HG03457 (cell line): ENCODE results near the gene MMP28.

Source experiments
- ATAC-seq: cut with Tn5 transposase; IDR thresholded peaks from one replicate; pipeline ENCODE4 v1.9.1; 2021; ENCODE audit warnings: moderate number of reproducible peaks; ENCODE audit not compliant: unreplicated experiment

Gene MMP28

DNA sequence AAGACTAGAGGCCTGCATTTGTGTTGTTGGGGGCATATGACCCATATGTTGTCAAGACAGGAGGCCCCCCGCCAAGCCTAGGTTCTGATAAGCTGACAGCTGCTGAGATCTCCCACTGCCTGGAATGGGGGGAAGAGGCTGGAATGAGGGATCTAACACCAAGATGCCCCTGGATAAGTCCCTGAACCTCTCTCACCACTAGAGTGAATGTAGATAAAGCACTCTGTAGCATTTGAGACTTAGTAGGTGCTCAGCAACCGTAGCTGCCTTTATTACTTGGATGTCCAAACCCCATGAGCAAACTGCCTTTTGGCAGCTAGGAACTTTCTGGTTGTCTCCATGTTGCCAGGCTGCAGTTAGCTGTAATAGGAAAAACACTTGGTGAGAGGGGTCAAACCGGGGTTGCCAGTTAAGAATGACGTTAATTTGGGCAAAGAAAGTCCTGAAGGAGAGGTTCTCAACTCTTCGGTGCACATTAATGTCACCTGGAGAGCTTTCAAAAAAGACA lies 68.4 kb downstream of the MMP28 start:
- ATAC-seq = no peak

DNA sequence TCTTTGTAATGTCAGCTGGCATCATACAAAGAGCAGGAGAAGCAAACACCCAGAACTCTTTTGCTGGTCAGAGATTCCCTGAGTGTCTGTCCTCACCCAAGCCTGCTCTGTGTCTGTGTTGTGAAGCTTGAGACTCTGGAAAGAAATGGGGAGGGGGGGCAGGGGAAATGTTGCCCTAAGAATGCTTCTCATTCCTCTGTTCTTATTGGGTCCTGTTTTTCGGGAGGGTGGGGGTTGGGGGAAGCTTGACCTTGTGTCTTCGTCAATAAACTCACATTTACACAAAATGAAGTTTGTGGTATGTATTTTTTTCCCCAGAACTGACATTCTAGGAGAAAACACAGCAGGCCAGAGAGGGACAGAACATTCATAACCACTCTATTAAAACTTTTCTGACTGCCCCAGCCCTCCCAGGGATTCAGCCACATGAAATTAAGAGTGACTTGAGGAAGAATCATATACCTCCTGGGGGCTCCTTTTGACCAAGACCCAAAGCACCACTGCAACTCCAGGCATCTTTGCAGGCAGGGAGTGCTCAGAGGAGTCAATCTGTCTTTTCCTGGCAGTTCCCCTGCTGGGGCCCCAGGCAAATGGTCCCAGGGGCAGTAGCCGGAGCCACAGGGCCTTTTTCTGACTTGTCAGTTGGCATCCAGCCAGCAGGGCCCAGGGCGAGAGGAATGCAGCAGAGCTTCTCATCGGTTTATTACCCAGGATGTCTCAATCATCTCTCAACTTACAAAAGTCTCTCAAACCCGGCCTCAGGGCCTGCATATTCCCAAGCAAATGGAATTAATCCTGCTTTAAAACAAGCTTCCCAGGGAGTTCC lies 69.1 kb downstream of the MMP28 start:
- no peak for ATAC-seq

DNA sequence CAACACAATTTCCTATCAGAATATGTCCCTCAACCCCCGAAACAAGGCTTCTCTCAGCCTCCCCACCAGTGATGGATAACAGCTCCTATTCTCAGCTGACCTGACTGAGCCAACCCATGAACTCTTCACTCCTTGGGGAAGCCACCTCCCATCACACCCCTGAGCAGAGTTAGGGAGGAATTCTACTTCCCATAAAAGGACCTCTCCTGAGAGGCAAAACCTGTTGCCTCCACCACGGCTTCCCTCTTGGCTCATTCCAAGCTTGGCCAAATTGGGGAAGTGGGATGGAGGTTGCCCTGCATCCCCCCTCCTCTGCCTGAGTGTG lies 69.7 kb downstream of the MMP28 start:
- ATAC-seq = no peak

DNA sequence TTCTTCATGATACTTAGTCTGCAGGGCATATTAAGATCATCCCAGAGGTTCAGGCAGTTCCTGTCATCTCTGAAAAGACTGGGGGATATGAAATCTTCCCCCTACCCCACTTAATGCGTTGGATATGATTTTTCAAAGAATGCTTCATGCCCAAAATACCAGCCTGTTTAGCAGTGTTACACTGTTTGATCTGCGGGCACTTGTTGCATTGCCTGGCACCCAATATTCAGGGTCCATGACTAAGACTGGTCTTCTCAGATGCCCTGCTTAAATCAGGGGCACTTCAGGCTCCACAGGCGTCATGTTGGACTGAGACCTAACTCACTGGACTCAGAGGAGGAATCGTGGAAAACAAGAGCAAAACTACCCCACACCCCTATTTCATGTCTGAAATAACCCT lies 70.4 kb downstream of the MMP28 start:
- no peak for ATAC-seq

DNA sequence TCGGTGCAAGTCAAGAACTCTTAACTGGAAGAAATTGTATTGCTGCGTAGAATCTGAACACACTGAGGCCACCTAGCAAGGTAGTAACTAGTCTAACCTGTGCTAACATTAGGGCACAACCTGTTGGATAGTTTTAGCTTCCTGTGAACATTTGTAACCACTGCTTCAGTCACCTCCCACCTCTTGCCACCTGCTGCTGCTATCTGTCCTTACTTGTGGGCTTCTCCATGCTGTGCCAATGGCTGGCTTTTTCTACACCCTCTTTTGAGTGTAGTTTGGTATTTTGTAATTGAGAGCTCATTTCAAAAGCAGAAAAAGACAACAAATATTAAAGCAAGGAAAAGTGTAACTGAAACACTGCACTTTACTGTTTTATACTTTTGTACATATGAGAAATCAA lies 71.7 kb downstream of the MMP28 start:
- no peak for ATAC-seq

DNA sequence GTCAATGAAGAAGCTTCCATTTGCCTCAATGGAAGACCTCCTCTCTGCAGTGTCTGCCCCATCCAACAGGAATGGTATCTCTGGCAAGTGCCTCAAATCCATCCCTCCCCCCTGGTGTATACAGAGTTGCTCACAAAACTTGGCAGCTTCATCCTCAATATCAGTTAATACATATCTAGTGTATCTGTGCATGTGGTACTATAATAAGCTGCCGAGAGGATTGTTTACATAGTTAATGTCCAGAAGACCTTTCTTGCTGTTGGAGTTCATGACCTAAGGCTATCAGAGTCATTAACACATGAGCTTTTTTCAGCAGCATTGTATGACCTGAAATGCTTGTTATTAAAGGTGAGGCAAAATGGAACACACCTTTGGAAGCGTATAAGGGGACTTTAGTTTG lies 78.0 kb downstream of the MMP28 start:
- ATAC-seq = no peak

DNA sequence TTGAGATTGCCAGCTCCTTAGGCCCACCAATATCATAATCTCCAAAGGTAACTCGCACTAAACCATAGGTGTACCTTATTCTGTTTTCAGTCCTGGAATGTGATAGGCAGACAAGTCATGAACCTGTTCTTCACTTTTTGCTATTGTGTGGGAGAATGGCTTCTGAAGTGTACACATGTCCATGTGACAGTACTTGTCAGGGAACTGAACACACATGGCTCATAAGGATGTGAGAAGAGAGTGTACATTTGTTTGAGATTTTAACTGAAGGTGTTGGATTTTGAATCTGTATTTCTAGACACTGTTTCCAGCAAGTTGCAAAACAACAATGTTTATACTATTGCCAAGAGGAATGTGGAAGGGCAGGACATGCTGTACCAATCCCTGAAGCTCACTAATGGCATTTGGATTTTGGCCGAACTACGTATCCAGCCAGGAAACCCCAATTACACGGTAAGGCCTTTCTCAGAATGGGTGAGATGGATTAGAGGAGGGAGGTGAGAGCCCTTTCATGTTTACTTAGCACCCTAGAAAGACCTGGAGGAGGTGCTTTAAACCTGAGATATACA lies 78.5 kb downstream of the MMP28 start:
- ATAC-seq = no peak

DNA sequence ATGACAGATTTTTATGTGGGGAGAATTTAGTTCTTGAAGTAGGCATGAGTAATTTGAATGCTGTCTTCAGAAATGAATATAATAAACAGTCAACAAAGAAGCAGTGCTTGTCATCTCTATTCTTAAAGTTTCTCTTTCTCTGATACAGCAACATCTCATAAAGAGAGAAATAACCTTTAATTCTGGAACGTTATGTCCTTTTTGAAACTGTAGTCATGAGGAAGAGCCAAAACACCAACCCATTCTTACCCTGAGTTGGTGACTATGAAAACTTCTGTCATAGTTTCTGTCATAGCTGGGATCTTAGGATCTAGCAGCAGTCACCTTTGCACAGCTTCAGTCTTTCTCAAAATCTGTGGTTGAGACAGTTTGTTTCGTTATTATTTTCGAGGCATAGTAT lies 79.3 kb downstream of the MMP28 start:
- ATAC-seq = no peak
